HepG2 (cell line): ENCODE data around the gene IFNK. TPM values are rescaled to one million over a fixed set of nuclear protein-coding genes. Genes with fewer than 3 reads are reported as not detected.

Experiments
- ATAC-seq: fragments of 200-7000 bp; cut with Tn5 transposase; 3 replicates; pipeline ENCODE4 v1.9.1; 2020; ENCODE audit warnings: mild to moderate bottlenecking, moderate library complexity
- BruUV-seq: library from RNA; stranded (reverse); fragments of 400-500 nt; replicated peaks from 2 replicates; lab custom pipeline; 2021; lab: Mats Ljungman, UMichigan
- CTCF ChIA-PET: fragments of 300-600 bp; formaldehyde crosslinking; extraction: SDS; loops from one replicate; lab custom pipeline; 2021; ENCODE audit warnings: low total read pairs, inconsistent platforms, low intra/inter-chr PET ratio; lab: Yijun Ruan, JAX
- POLR2A ChIA-PET: fragments of 350-600 bp; sonication (Branson Sonifier 250); formaldehyde crosslinking; loops from one replicate; lab custom pipeline; 2020; ENCODE audit warnings: antibody characterized with exemption, inconsistent platforms; lab: Yijun Ruan, JAX
- DNase-seq: peaks from one replicate; pipeline ENCODE4 v3.0.0-alpha.2; 2015; ENCODE audit warnings: low spot score
- FAIRE-seq: peaks from 3 replicates; lab custom pipeline; 2011; peaks lifted over from hg19 to GRCh38; lab: Jason Lieb, UNC
- H2AFZ ChIP-seq: one replicate; pipeline ENCODE4 v1.6.1; 2011; ENCODE audit warnings: low read length, inconsistent platforms
- H3K27ac ChIP-seq: fragments of 300-600 bp; 3 replicates; pipeline ENCODE4 v1.8.0; 2011; ENCODE audit warnings: mixed run types, mild to moderate bottlenecking, mixed read lengths, low read length, inconsistent platforms; ENCODE audit not compliant: insufficient read depth; ENCODE audit errors: extremely low read length
- H3K27me3 ChIP-seq, 2 experiments: fragments of 200-600 bp in 1 of 2; 2 replicates in 1 of 2; 3 replicates in 1 of 2; pipeline versions ENCODE4 v1.6.0 to v1.8.0; 2011; ENCODE audit warnings: low read length in 2 of 2, mild to moderate bottlenecking in 2 of 2, moderate library complexity in 2 of 2, inconsistent platforms in 1 of 2; ENCODE audit not compliant: insufficient read depth in 2 of 2, control insufficient read depth in 1 of 2
- H3K36me3 ChIP-seq, 2 experiments: fragments of 200-600 bp in 1 of 2; replicated peaks in 1 of 2; 2 replicates in 1 of 2; 3 replicates in 1 of 2; pipeline versions ENCODE4 v1.5.1 to v1.8.0; 2011; ENCODE audit warnings: low read length in 2 of 2, inconsistent platforms in 1 of 2; ENCODE audit not compliant: insufficient read depth in 2 of 2, control insufficient read depth in 1 of 2
- H3K4me1 ChIP-seq: 2 replicates; pipeline ENCODE4 v1.5.1; 2012; ENCODE audit warnings: low read length, inconsistent platforms; ENCODE audit not compliant: insufficient read depth
- H3K4me2 ChIP-seq: 2 replicates; pipeline ENCODE4 v1.6.0; 2011; ENCODE audit warnings: low read depth, low read length, inconsistent platforms
- H3K4me3 ChIP-seq, 3 experiments: fragments of 200-600 bp in 1 of 3; sonication (generic), shearing (Covaris generic) in 1 of 3; replicated peaks in 1 of 3; 2 replicates each; pipeline ENCODE4 v1.5.1; 2011 to 2016; ENCODE audit warnings: low read length in 3 of 3, inconsistent platforms in 2 of 3, low read depth in 2 of 3, mild to moderate bottlenecking in 2 of 3, control low read depth in 1 of 3, mixed read lengths in 1 of 3; ENCODE audit not compliant: insufficient read depth in 1 of 3
- H3K79me2 ChIP-seq: one replicate; pipeline ENCODE4 v1.6.1; 2011; ENCODE audit warnings: low read length, inconsistent platforms; ENCODE audit not compliant: insufficient read depth
- H3K9ac ChIP-seq: 2 replicates; pipeline ENCODE4 v1.6.0; 2011; ENCODE audit warnings: mild to moderate bottlenecking, low read depth, low read length, inconsistent platforms; ENCODE audit not compliant: insufficient read depth
- H3K9me3 ChIP-seq: 2 replicates; pipeline ENCODE4 v1.5.1; 2012; ENCODE audit warnings: mild to moderate bottlenecking, low read length
- H4K20me1 ChIP-seq: 2 replicates; pipeline ENCODE4 v1.6.0; 2011; ENCODE audit warnings: inconsistent platforms, mild to moderate bottlenecking, low read length, moderate library complexity; ENCODE audit not compliant: insufficient read depth
- BRCA1 ChIP-seq: sonication (generic); formaldehyde crosslinking; IDR thresholded peaks from 2 replicates; pipeline ENCODE4 v1.4.0; 2020; ENCODE audit warnings: missing genetic modification reagents
- PRDM4 ChIP-seq: sonication (generic); formaldehyde crosslinking; IDR thresholded peaks from 2 replicates; pipeline ENCODE4 v1.9.0; 2021; ENCODE audit warnings: missing genetic modification reagents, borderline replicate concordance
- ZBTB49 ChIP-seq: sonication (generic); formaldehyde crosslinking; IDR thresholded peaks from 2 replicates; pipeline ENCODE4 v1.4.0; 2020; ENCODE audit warnings: missing genetic modification reagents, borderline replicate concordance
- ZNF18 ChIP-seq: sonication (generic); formaldehyde crosslinking; IDR thresholded peaks from 2 replicates; pipeline ENCODE4 v1.8.0; 2022; ENCODE audit warnings: mild to moderate bottlenecking, missing genetic modification reagents; ENCODE audit not compliant: insufficient replicate concordance
- ZNF280B ChIP-seq: sonication (generic); formaldehyde crosslinking; IDR thresholded peaks from 2 replicates; pipeline ENCODE4 v1.5.0; 2020; ENCODE audit warnings: missing genetic modification reagents, mild to moderate bottlenecking, borderline replicate concordance
- ZNF512B ChIP-seq: sonication (generic); formaldehyde crosslinking; IDR thresholded peaks from 2 replicates; pipeline ENCODE4 v1.5.1; 2020; ENCODE audit warnings: missing genetic modification reagents, mild to moderate bottlenecking, borderline replicate concordance
- ZNF878 ChIP-seq: sonication (generic); formaldehyde crosslinking; IDR thresholded peaks from 2 replicates; pipeline ENCODE4 v1.8.1; 2023; ENCODE audit warnings: mild to moderate bottlenecking, missing genetic modification reagents, moderate library complexity
- WGBS: methylation state at CpG from one replicate; pipeline ENCODE4 v1.1.6; 2017; ENCODE audit warnings: low lambda C conversion rate; 5-methylcytosine and 5-hydroxymethylcytosine counted together
- in situ Hi-C: cut with HindIII; loops from 2 replicates; pipeline ENCODE4 v1.10.0; 2017; ENCODE audit warnings: low pct_unique_long_range_greater_than_20kb; ENCODE audit not compliant: extremely low pct_ligation_motif_present
- intact Hi-C: fragments of 100-400 bp; cut with micrococcal nuclease; formaldehyde crosslinking; loops from one replicate; pipeline ENCODE4 v1.10.0; 2022; ENCODE audit not compliant: unreplicated experiment
- polyA plus RNA-seq, 8 experiments: library from polyadenylated mRNA; depleted of rRNA in 3 of 8; stranded (reverse) in 7 of 8; unstranded in 1 of 8; fragments of >200 nt; fragmentation: Illumina TruSeq in 4 of 8; extraction: Trizol in 4 of 8; gene quantifications; 2 replicates each; pipeline versions ENCODE4 v1.2.1 to v1.2.3, GENCODE V29; 2011 to 2016; ENCODE audit warnings: low read depth in 4 of 8, missing spikeins in 1 of 8, mixed read lengths in 1 of 8; ENCODE audit not compliant: insufficient read depth in 1 of 8
- total RNA-seq, 5 experiments: library from RNA; depleted of rRNA; stranded (reverse); fragments of >200 nt; fragmentation: Illumina TruSeq; extraction: Trizol; gene quantifications; 2 replicates each; pipeline ENCODE4 v1.2.3, GENCODE V29; 2016; ENCODE audit warnings: low read depth in 1 of 5

IFNK gene
- total and polyA plus RNA-seq, 2 of the 13 experiments (the other 11 are each of a cell fraction or from before 2014, with no cell fraction given), result not detected

GRCh38 chr9:27504259-27504658 lies 19.8 kb upstream of the IFNK start (continued):
- TF ChIP-seq ZNF878 (no peak), ZBTB49 (no peak), PRDM4 (CRISPR knock-in tag) (no peak), ZNF18 (CRISPR knock-in tag) (no peak)

GRCh38 chr9:27505744-27506161 lies 18.3 kb upstream of the IFNK start:
- intact Hi-C loops, result no loop called here
- FAIRE-seq (no peak), DNase-seq (no peak), ATAC-seq (no peak)
- Histone ChIP-seq H2AFZ (no peak overlapping the region), H4K20me1 (no peaks in the 10 kb centered on the region), H3K4me2 (no peak overlapping the region), H3K4me3 (no peak overlapping the region), H3K79me2 (no peaks in the 10 kb centered on the region), H3K27me3 (peaks cover 0 to 5% of the 10 kb centered on the region in 2 experiments; a peak in 2 of 5 replicates), H3K9me3 (no peaks in the 10 kb centered on the region), H3K9ac (no peak overlapping the region), H3K4me1 (no peaks in the 10 kb centered on the region), H3K36me3 (no peaks in the 10 kb centered on the region), H3K27ac (no peak overlapping the region)
- ChIA-PET POLR2A (no interaction called here), CTCF (no interaction called here)
- 6% methylated on average over 5 of the region's 5 CpGs for WGBS
- no TSS peak for BruUV-seq
- in situ Hi-C loops, result no loop called here
- no peak for TF ChIP-seq ZNF512B (CRISPR knock-in tag)
- TF ChIP-seq ZNF280B, result no peak
- no peak for TF ChIP-seq BRCA1
